H9 (cell line): ENCODE results near the gene GRK3. TPM values are rescaled to one million over a fixed set of nuclear protein-coding genes. Genes with fewer than 3 reads are reported as not detected.

Source experiments
- DNase-seq: peaks from one replicate; pipeline ENCODE4 v3.0.0-alpha.2; 2017
- H2AFZ ChIP-seq: one replicate; pipeline ENCODE4 v1.6.1; 2013; ENCODE audit warnings: mild to moderate bottlenecking, low read length, control low read depth, moderate library complexity
- H2AK5ac ChIP-seq: 2 replicates; pipeline ENCODE4 v1.6.1; 2013; ENCODE audit warnings: low read length, control low read depth, mixed read lengths; ENCODE audit not compliant: insufficient read length
- H2BK120ac ChIP-seq: one replicate; pipeline ENCODE4 v1.6.1; 2013; ENCODE audit warnings: low read depth, mild to moderate bottlenecking, low read length, control low read depth, inconsistent platforms; ENCODE audit not compliant: poor library complexity, severe bottlenecking
- H2BK12ac ChIP-seq: 2 replicates; pipeline ENCODE4 v1.6.1; 2013; ENCODE audit warnings: low read length, control low read depth, mixed read lengths, low read depth; ENCODE audit not compliant: insufficient read length
- H2BK15ac ChIP-seq: 2 replicates; pipeline ENCODE4 v1.6.1; 2013; ENCODE audit warnings: low read depth, low read length, control low read depth
- H2BK20ac ChIP-seq: one replicate; pipeline ENCODE4 v1.6.1; 2013; ENCODE audit warnings: low read depth, mild to moderate bottlenecking, low read length, control low read depth, inconsistent platforms; ENCODE audit not compliant: poor library complexity, severe bottlenecking
- H2BK5ac ChIP-seq: 2 replicates; pipeline ENCODE4 v1.6.1; 2013; ENCODE audit warnings: low read length, control low read depth, mixed read lengths; ENCODE audit not compliant: insufficient read length
- H3K14ac ChIP-seq: 2 replicates; pipeline ENCODE4 v1.6.1; 2013; ENCODE audit warnings: low read length, control low read depth; ENCODE audit not compliant: insufficient read depth
- H3K18ac ChIP-seq: 2 replicates; pipeline ENCODE4 v1.6.1; 2013; ENCODE audit warnings: low read depth, mild to moderate bottlenecking, mixed read lengths, low read length, control low read depth; ENCODE audit not compliant: insufficient read length
- H3K23ac ChIP-seq: 2 replicates; pipeline ENCODE4 v1.6.1; 2013; ENCODE audit warnings: low read length, control low read depth, mixed read lengths, low read depth; ENCODE audit not compliant: insufficient read length
- H3K23me2 ChIP-seq: 2 replicates; pipeline ENCODE4 v1.6.1; 2013; ENCODE audit warnings: low read depth, mild to moderate bottlenecking, mixed read lengths, low read length, control low read depth; ENCODE audit not compliant: insufficient read length, poor library complexity, severe bottlenecking
- H3K27ac ChIP-seq: 2 replicates; pipeline ENCODE4 v1.5.1; 2013; ENCODE audit warnings: low read length, control low read depth, mixed read lengths, low read depth; ENCODE audit not compliant: insufficient read length
- H3K27me3 ChIP-seq: 2 replicates; pipeline ENCODE4 v1.6.1; 2013; ENCODE audit warnings: low read length, control low read depth, inconsistent platforms; ENCODE audit not compliant: insufficient read depth
- H3K4ac ChIP-seq: 2 replicates; pipeline ENCODE4 v1.6.1; 2013; ENCODE audit warnings: low read depth, mild to moderate bottlenecking, control low read depth, inconsistent platforms, low read length, moderate library complexity
- H3K4me1 ChIP-seq: 2 replicates; pipeline ENCODE4 v1.6.1; 2013; ENCODE audit warnings: low read length, control low read depth, inconsistent platforms; ENCODE audit not compliant: insufficient read depth
- H3K4me2 ChIP-seq: 2 replicates; pipeline ENCODE4 v1.6.1; 2013; ENCODE audit warnings: low read length, control low read depth, mixed read lengths; ENCODE audit not compliant: insufficient read length, insufficient read depth
- H3K56ac ChIP-seq: 2 replicates; pipeline ENCODE4 v1.6.1; 2013; ENCODE audit warnings: low read depth, mild to moderate bottlenecking, mixed read lengths, low read length, control low read depth; ENCODE audit not compliant: insufficient read length
- H3K79me1 ChIP-seq: 2 replicates; pipeline ENCODE4 v1.6.1; 2013; ENCODE audit warnings: low read depth, mild to moderate bottlenecking, moderate library complexity, low read length, control low read depth, inconsistent platforms; ENCODE audit not compliant: insufficient read depth, poor library complexity, severe bottlenecking
- H3K79me2 ChIP-seq: 2 replicates; pipeline ENCODE4 v1.6.1; 2013; ENCODE audit warnings: low read length, control low read depth, inconsistent platforms; ENCODE audit not compliant: insufficient read depth
- H3K9ac ChIP-seq: 2 replicates; pipeline ENCODE4 v1.6.1; 2013; ENCODE audit warnings: low read length, control low read depth, mixed read lengths; ENCODE audit not compliant: insufficient read length; ENCODE audit errors: extremely low read depth
- H3K9me3 ChIP-seq: one replicate; pipeline ENCODE4 v1.6.1; 2013; ENCODE audit warnings: low read depth, low read length, inconsistent platforms; ENCODE audit not compliant: control insufficient read depth
- H3T11ph ChIP-seq: one replicate; pipeline ENCODE4 v1.6.1; 2013; ENCODE audit warnings: mild to moderate bottlenecking, low read length, control low read depth, inconsistent platforms
- H4K20me1 ChIP-seq: one replicate; pipeline ENCODE4 v1.6.1; 2013; ENCODE audit not compliant: control insufficient read depth, insufficient read length, insufficient read depth
- H4K5ac ChIP-seq: 2 replicates; pipeline ENCODE4 v1.6.1; 2013; ENCODE audit warnings: low read depth, mild to moderate bottlenecking, mixed read lengths, low read length, control low read depth; ENCODE audit not compliant: insufficient read length
- H4K8ac ChIP-seq: replicated peaks from 2 replicates; pipeline ENCODE4 v1.6.1; 2013; ENCODE audit warnings: low read length, control low read depth, mixed read lengths, low read depth; ENCODE audit not compliant: insufficient read length
- H4K91ac ChIP-seq: 2 replicates; pipeline ENCODE4 v1.6.1; 2013; ENCODE audit warnings: low read depth, mild to moderate bottlenecking, moderate library complexity, mixed read lengths, low read length, control low read depth; ENCODE audit not compliant: insufficient read length
- H3K27ac Mint-ChIP-seq, 3 experiments: 2 replicates in 2 of 3; 3 replicates in 1 of 3; pipeline ENCODE4 v1.8.0; 2020 to 2021; ENCODE audit warnings: mixed read lengths in 3 of 3, mild to moderate bottlenecking in 1 of 3, moderate library complexity in 1 of 3
- H3K27me3 Mint-ChIP-seq: 2 replicates; pipeline ENCODE4 v1.8.0; 2021; ENCODE audit warnings: low read depth, mild to moderate bottlenecking, moderate library complexity, mixed read lengths
- H3K36me3 Mint-ChIP-seq, 3 experiments: 2 replicates in 2 of 3; 3 replicates in 1 of 3; pipeline ENCODE4 v1.8.0; 2020 to 2021; ENCODE audit warnings: low read depth in 3 of 3, mixed read lengths in 3 of 3; ENCODE audit not compliant: insufficient read depth in 1 of 3
- H3K4me1 Mint-ChIP-seq, 2 experiments: 2 replicates each; pipeline ENCODE4 v1.8.0; 2020; ENCODE audit warnings: mixed read lengths in 2 of 2
- H3K4me3 Mint-ChIP-seq, 2 experiments: 2 replicates in 1 of 2; 3 replicates in 1 of 2; pipeline ENCODE4 v1.8.0; 2020 to 2021; ENCODE audit warnings: mild to moderate bottlenecking in 2 of 2, mixed read lengths in 2 of 2, moderate library complexity in 1 of 2
- H3K9me3 Mint-ChIP-seq, 2 experiments: 2 replicates in 1 of 2; 3 replicates in 1 of 2; pipeline ENCODE4 v1.8.0; 2020; ENCODE audit warnings: mild to moderate bottlenecking in 2 of 2, mixed read lengths in 2 of 2, moderate library complexity in 1 of 2
- whole genome bisulfite sequencing: extraction: QIAGEN DNeasy Blood & Tissue Kit; methylation state at CpG from one replicate; pipeline ENCODE4 v1.1.7; 2013; ENCODE audit warnings: missing lambda C conversion rate, low lambda C conversion rate, mixed read lengths; ENCODE audit not compliant: insufficient read length; ENCODE audit errors: extremely low coverage; 5-methylcytosine and 5-hydroxymethylcytosine counted together
- total RNA-seq: library from RNA; stranded (reverse); gene quantifications from 2 replicates; pipeline ENCODE4 v1.2.1, GENCODE V29; 2021
- TF ChIP-seq, protein P1 (sequence below): fragments of 200-600 bp; sonication (generic); conservative IDR thresholded peaks from 3 replicates; pipeline ENCODE4 v1.8.0; 2021; ENCODE audit warnings: antibody characterized with exemption, mild to moderate bottlenecking

Gene GRK3
- total RNA-seq, 1 experiment from 2014 or later: 23.9 TPM

DNA sequence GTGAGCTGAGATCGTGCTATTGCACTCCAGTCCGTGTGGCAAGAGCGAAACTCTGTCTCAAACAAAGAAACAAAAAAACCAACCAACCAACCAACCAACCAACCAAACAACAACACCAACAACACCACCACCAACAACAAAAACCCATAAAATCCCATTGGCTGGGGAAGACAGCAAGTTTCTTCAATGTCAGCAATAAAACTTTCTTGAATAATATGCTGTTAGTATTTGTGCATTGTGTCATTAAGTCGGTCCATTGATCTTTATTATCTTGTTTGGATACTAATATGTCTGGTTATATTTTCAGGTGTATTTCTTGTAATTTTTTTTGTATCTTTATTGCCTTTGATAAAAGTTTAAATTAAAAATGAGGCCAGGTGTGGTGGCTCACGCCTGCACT is 9.4 kb downstream of the GRK3 start:
- H3K23ac ChIP-seq: no peak overlapping the region
- no peak overlapping the region for H2BK12ac ChIP-seq
- no peak overlapping the region for H4K91ac ChIP-seq
- no peak overlapping the region for H3K27ac ChIP-seq
- H2BK120ac ChIP-seq: peak overlapping the region; percentile 61
- no peaks in the 10 kb centered on the region for H3K9me3 ChIP-seq
- no peaks in the 10 kb centered on the region for H3K4me1 ChIP-seq
- Mint-ChIP-seq H3K9me3 (peaks cover 0 to 5% of the 10 kb centered on the region in 2 experiments; a peak in 2 of 5 replicates), H3K27ac (peak overlapping the region in 1 of 3 experiments; percentile 49; a peak in 1 of 7 replicates), H3K4me1 (peaks cover 18 to 21% of the 10 kb centered on the region in 2 experiments), H3K36me3 (peaks cover 8 to 9% (median 9%) of the 10 kb centered on the region in 3 experiments), H3K27me3 (no peaks in the 10 kb centered on the region), H3K4me3 (no peak overlapping the region)
- no peak overlapping the region for H2BK5ac ChIP-seq
- H4K20me1 ChIP-seq: no peaks in the 10 kb centered on the region
- no peaks in the 10 kb centered on the region for H3K27me3 ChIP-seq
- no peak overlapping the region for H4K5ac ChIP-seq
- H3K79me2 ChIP-seq: peaks cover 5% of the 10 kb centered on the region; the same call in 1 of the 2 replicates
- H3K14ac ChIP-seq: no peak overlapping the region
- no peak overlapping the region for H3T11ph ChIP-seq
- no peak overlapping the region for H2BK20ac ChIP-seq
- no peak overlapping the region for H4K8ac ChIP-seq
- H3K18ac ChIP-seq: no peak overlapping the region
- H2AFZ ChIP-seq: no peak overlapping the region
- no peak for DNase-seq
- TF ChIP-seq, protein P1, sequence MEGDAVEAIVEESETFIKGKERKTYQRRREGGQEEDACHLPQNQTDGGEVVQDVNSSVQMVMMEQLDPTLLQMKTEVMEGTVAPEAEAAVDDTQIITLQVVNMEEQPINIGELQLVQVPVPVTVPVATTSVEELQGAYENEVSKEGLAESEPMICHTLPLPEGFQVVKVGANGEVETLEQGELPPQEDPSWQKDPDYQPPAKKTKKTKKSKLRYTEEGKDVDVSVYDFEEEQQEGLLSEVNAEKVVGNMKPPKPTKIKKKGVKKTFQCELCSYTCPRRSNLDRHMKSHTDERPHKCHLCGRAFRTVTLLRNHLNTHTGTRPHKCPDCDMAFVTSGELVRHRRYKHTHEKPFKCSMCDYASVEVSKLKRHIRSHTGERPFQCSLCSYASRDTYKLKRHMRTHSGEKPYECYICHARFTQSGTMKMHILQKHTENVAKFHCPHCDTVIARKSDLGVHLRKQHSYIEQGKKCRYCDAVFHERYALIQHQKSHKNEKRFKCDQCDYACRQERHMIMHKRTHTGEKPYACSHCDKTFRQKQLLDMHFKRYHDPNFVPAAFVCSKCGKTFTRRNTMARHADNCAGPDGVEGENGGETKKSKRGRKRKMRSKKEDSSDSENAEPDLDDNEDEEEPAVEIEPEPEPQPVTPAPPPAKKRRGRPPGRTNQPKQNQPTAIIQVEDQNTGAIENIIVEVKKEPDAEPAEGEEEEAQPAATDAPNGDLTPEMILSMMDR: no peak
- H3K9ac ChIP-seq: no peak overlapping the region
- no peaks in the 10 kb centered on the region for H3K23me2 ChIP-seq
- H3K4me2 ChIP-seq: no peak overlapping the region
- H2BK15ac ChIP-seq: no peak overlapping the region
- peaks cover 7% of the 10 kb centered on the region for H3K79me1 ChIP-seq
- no peak overlapping the region for H3K56ac ChIP-seq
- H2AK5ac ChIP-seq: no peak overlapping the region
- WGBS: no CpG with 5 or more reads among the region's 5 CpGs
- H3K4ac ChIP-seq: no peak overlapping the region
